Cardiac muscle cell (in vitro differentiated cells and primary cell): ENCODE results near the gene ZNF813. TPM values are rescaled to one million over a fixed set of nuclear protein-coding genes. Genes with fewer than 3 reads are reported as not detected.
A peak's percentile ranks its signal among the peaks of the same experiment; 100 is the strongest.
"Not testable (repeated sequence)": the region's sequence is repeated elsewhere in the genome, so short reads cannot be mapped to it uniquely, and the experiment has no call there.

Experiments used
- DNase-seq, 2 donors: peaks; one replicate each; pipeline versions ENCODE4 v3.0.0 to v3.0.0-alpha.2; 2010 to 2017; ENCODE audit warnings: low read depth in 1 of 2, low spot score in 1 of 2
- H3K27ac ChIP-seq: fragments of 200-600 bp; sonication (generic); 2 replicates; pipeline ENCODE4 v1.5.1; 2016
- H3K27me3 ChIP-seq: fragments of 200-600 bp; sonication (generic); 2 replicates; pipeline ENCODE4 v1.6.0; 2016; ENCODE audit warnings: control low read depth
- H3K36me3 ChIP-seq: fragments of 200-600 bp; sonication (generic); 2 replicates; pipeline ENCODE4 v1.5.1; 2016; ENCODE audit warnings: control low read depth
- H3K4me1 ChIP-seq: fragments of 200-600 bp; sonication (generic); 2 replicates; pipeline ENCODE4 v1.8.1; 2017; ENCODE audit warnings: low read depth, mild to moderate bottlenecking, mixed run types
- H3K4me3 ChIP-seq: fragments of 200-600 bp; sonication (generic); 2 replicates; pipeline ENCODE4 v1.5.1; 2016; ENCODE audit warnings: mild to moderate bottlenecking
- H3K9me3 ChIP-seq: fragments of 200-600 bp; sonication (generic); 2 replicates; pipeline ENCODE4 v1.5.1; 2017; ENCODE audit warnings: low read depth, mild to moderate bottlenecking, control low read depth
- CTCF ChIP-seq: IDR thresholded peaks from 2 replicates; pipeline ENCODE4 v1.5.1; 2012; ENCODE audit warnings: low read depth, mild to moderate bottlenecking, low read length
- polyA plus RNA-seq: library from polyadenylated mRNA; unstranded; fragments of >200 nt; fragmentation: Nextera tagmentation; extraction: Ambion mirVana; gene quantifications from 2 replicates; pipeline ENCODE4 v1.2.1, GENCODE V29; 2016
- total RNA-seq: library from RNA; depleted of rRNA; stranded (reverse); fragments of >200 nt; gene quantifications from 2 replicates; pipeline ENCODE4 v1.2.3, GENCODE V29; 2016

The ZNF813 gene
- total and polyA plus RNA-seq, 2 experiments from 2014 or later = 2.7 to 3.5 TPM

GRCh38 chr19:53485046-53486004 lies 17.8 kb downstream of the ZNF813 start:
- Histone ChIP-seq H3K4me1 (no peaks in the 10 kb centered on the region), H3K4me3 (no peak overlapping the region), H3K36me3 (peaks cover 9% of the 10 kb centered on the region), H3K9me3 (no peaks in the 10 kb centered on the region), H3K27me3 (no peaks in the 10 kb centered on the region), H3K27ac (no peak overlapping the region)
- TF ChIP-seq CTCF = no peak
- DNase-seq = no peak

GRCh38 chr19:53492153-53492552 lies 24.6 kb downstream of the ZNF813 start:
- no peak for DNase-seq
- Histone ChIP-seq H3K27ac (no peak overlapping the region), H3K9me3 (no peaks in the 10 kb centered on the region), H3K4me3 (no peak overlapping the region), H3K27me3 (no peaks in the 10 kb centered on the region), H3K36me3 (peaks cover 20% of the 10 kb centered on the region), H3K4me1 (no peaks in the 10 kb centered on the region)
- no peak for TF ChIP-seq CTCF

GRCh38 chr19:53497311-53498023 lies 29.9 kb downstream of the ZNF813 start:
- not testable (repeated sequence) for H3K4me3 ChIP-seq, DNase-seq, H3K9me3 ChIP-seq, H3K27ac ChIP-seq, H3K4me1 ChIP-seq, H3K27me3 ChIP-seq, H3K36me3 ChIP-seq

GRCh38 chr19:53498024-53498395 lies 30.5 kb downstream of the ZNF813 start:
- not testable (repeated sequence) for H3K27ac ChIP-seq

GRCh38 chr19:53503151-53503550 lies 35.6 kb downstream of the ZNF813 start:
- not testable (repeated sequence) for H3K27me3 ChIP-seq, DNase-seq, H3K4me1 ChIP-seq, H3K36me3 ChIP-seq, H3K4me3 ChIP-seq, H3K27ac ChIP-seq, H3K9me3 ChIP-seq

More at GRCh38 chr19:53498024-53498395, 30.5 kb downstream of the ZNF813 start:
- H3K4me3 ChIP-seq, DNase-seq, H3K9me3 ChIP-seq, H3K27me3 ChIP-seq, H3K4me1 ChIP-seq, H3K36me3 ChIP-seq: not testable (repeated sequence)

GRCh38 chr19:53503671-53504364 lies 36.3 kb downstream of the ZNF813 start:
- not testable (repeated sequence) for H3K4me3 ChIP-seq, H3K27ac ChIP-seq, H3K4me1 ChIP-seq, H3K27me3 ChIP-seq, H3K36me3 ChIP-seq, H3K9me3 ChIP-seq, DNase-seq

GRCh38 chr19:53504365-53504703 lies 36.8 kb downstream of the ZNF813 start:
- H3K9me3 ChIP-seq, H3K4me1 ChIP-seq, H3K27ac ChIP-seq, H3K4me3 ChIP-seq, H3K36me3 ChIP-seq, H3K27me3 ChIP-seq: not testable (repeated sequence)
- DNase-seq = peak in 1 of 2 donors; percentile 39

- no peak overlapping the region for H3K4me3 ChIP-seq
- H3K27ac ChIP-seq = no peak overlapping the region
- H3K27me3 ChIP-seq = no peaks in the 10 kb centered on the region
- H3K4me1 ChIP-seq = no peaks in the 10 kb centered on the region
- no peaks in the 10 kb centered on the region for H3K9me3 ChIP-seq
- no peaks in the 10 kb centered on the region for H3K36me3 ChIP-seq
- no peak for TF ChIP-seq CTCF
- DNase-seq = no peak
These were observed 37.4 kb downstream of the ZNF813 start for GRCh38 chr19:53504885-53505284.
